HepG2 (cell line): Measurements from ENCODE around the gene COPS3. TPM values are rescaled to one million over a fixed set of nuclear protein-coding genes. Genes with fewer than 3 reads are reported as not detected.
A peak's percentile ranks its signal among the peaks of the same experiment; 100 is the strongest.

Experiments
- ATAC-seq: fragments of 200-7000 bp; cut with Tn5 transposase; 3 replicates; pipeline ENCODE4 v1.9.1; 2020; ENCODE audit warnings: mild to moderate bottlenecking, moderate library complexity
- BruUV-seq: library from RNA; stranded (reverse); fragments of 400-500 nt; replicated peaks from 2 replicates; lab custom pipeline; 2021; lab: Mats Ljungman, UMichigan
- CTCF ChIA-PET: fragments of 300-600 bp; formaldehyde crosslinking; extraction: SDS; loops from one replicate; lab custom pipeline; 2021; ENCODE audit warnings: low total read pairs, inconsistent platforms, low intra/inter-chr PET ratio; lab: Yijun Ruan, JAX
- POLR2A ChIA-PET: fragments of 350-600 bp; sonication (Branson Sonifier 250); formaldehyde crosslinking; loops from one replicate; lab custom pipeline; 2020; ENCODE audit warnings: antibody characterized with exemption, inconsistent platforms; lab: Yijun Ruan, JAX
- DNase-seq: peaks from one replicate; pipeline ENCODE4 v3.0.0-alpha.2; 2015; ENCODE audit warnings: low spot score
- FAIRE-seq: peaks from 3 replicates; lab custom pipeline; 2011; peaks lifted over from hg19 to GRCh38; lab: Jason Lieb, UNC
- H2AFZ ChIP-seq: one replicate; pipeline ENCODE4 v1.6.1; 2011; ENCODE audit warnings: low read length, inconsistent platforms
- H3K27ac ChIP-seq: fragments of 300-600 bp; 3 replicates; pipeline ENCODE4 v1.8.0; 2011; ENCODE audit warnings: mixed run types, mild to moderate bottlenecking, mixed read lengths, low read length, inconsistent platforms; ENCODE audit not compliant: insufficient read depth; ENCODE audit errors: extremely low read length
- H3K27me3 ChIP-seq, 2 experiments: fragments of 200-600 bp in 1 of 2; 2 replicates in 1 of 2; 3 replicates in 1 of 2; pipeline versions ENCODE4 v1.6.0 to v1.8.0; 2011; ENCODE audit warnings: low read length in 2 of 2, mild to moderate bottlenecking in 2 of 2, moderate library complexity in 2 of 2, inconsistent platforms in 1 of 2; ENCODE audit not compliant: insufficient read depth in 2 of 2, control insufficient read depth in 1 of 2
- H3K36me3 ChIP-seq, 2 experiments: fragments of 200-600 bp in 1 of 2; replicated peaks in 1 of 2; 2 replicates in 1 of 2; 3 replicates in 1 of 2; pipeline versions ENCODE4 v1.5.1 to v1.8.0; 2011; ENCODE audit warnings: low read length in 2 of 2, inconsistent platforms in 1 of 2; ENCODE audit not compliant: insufficient read depth in 2 of 2, control insufficient read depth in 1 of 2
- H3K4me1 ChIP-seq: 2 replicates; pipeline ENCODE4 v1.5.1; 2012; ENCODE audit warnings: low read length, inconsistent platforms; ENCODE audit not compliant: insufficient read depth
- H3K4me2 ChIP-seq: 2 replicates; pipeline ENCODE4 v1.6.0; 2011; ENCODE audit warnings: low read depth, low read length, inconsistent platforms
- H3K4me3 ChIP-seq, 3 experiments: fragments of 200-600 bp in 1 of 3; sonication (generic), shearing (Covaris generic) in 1 of 3; replicated peaks in 1 of 3; 2 replicates each; pipeline ENCODE4 v1.5.1; 2011 to 2016; ENCODE audit warnings: low read length in 3 of 3, inconsistent platforms in 2 of 3, low read depth in 2 of 3, mild to moderate bottlenecking in 2 of 3, control low read depth in 1 of 3, mixed read lengths in 1 of 3; ENCODE audit not compliant: insufficient read depth in 1 of 3
- H3K79me2 ChIP-seq: one replicate; pipeline ENCODE4 v1.6.1; 2011; ENCODE audit warnings: low read length, inconsistent platforms; ENCODE audit not compliant: insufficient read depth
- H3K9ac ChIP-seq: 2 replicates; pipeline ENCODE4 v1.6.0; 2011; ENCODE audit warnings: mild to moderate bottlenecking, low read depth, low read length, inconsistent platforms; ENCODE audit not compliant: insufficient read depth
- H3K9me3 ChIP-seq: 2 replicates; pipeline ENCODE4 v1.5.1; 2012; ENCODE audit warnings: mild to moderate bottlenecking, low read length
- H4K20me1 ChIP-seq: 2 replicates; pipeline ENCODE4 v1.6.0; 2011; ENCODE audit warnings: inconsistent platforms, mild to moderate bottlenecking, low read length, moderate library complexity; ENCODE audit not compliant: insufficient read depth
- BORCS8-MEF2B ChIP-seq: sonication (generic); formaldehyde crosslinking; IDR thresholded peaks from 2 replicates; pipeline ENCODE4 v1.8.0; 2022; ENCODE audit warnings: mild to moderate bottlenecking, missing genetic modification reagents
- POLR2AphosphoS2 ChIP-seq: IDR thresholded peaks from 2 replicates; pipeline ENCODE4 v1.6.1; 2011; ENCODE audit warnings: low read depth, low read length, improper control_type of control experiment
- SAP130 ChIP-seq: IDR thresholded peaks from 2 replicates; pipeline ENCODE4 v1.6.1; 2016; ENCODE audit warnings: low read depth
- ZBTB33 ChIP-seq: sonication (generic); formaldehyde crosslinking; IDR thresholded peaks from 2 replicates; pipeline ENCODE4 v1.4.0; 2020; ENCODE audit warnings: missing genetic modification reagents
- ZBTB46 ChIP-seq: sonication (generic); formaldehyde crosslinking; IDR thresholded peaks from 2 replicates; pipeline ENCODE4 v1.4.0; 2020; ENCODE audit warnings: mild to moderate bottlenecking, missing genetic modification reagents, borderline replicate concordance
- WGBS: methylation state at CpG from one replicate; pipeline ENCODE4 v1.1.6; 2017; ENCODE audit warnings: low lambda C conversion rate; 5-methylcytosine and 5-hydroxymethylcytosine counted together
- in situ Hi-C: cut with HindIII; loops from 2 replicates; pipeline ENCODE4 v1.10.0; 2017; ENCODE audit warnings: low pct_unique_long_range_greater_than_20kb; ENCODE audit not compliant: extremely low pct_ligation_motif_present
- intact Hi-C: fragments of 100-400 bp; cut with micrococcal nuclease; formaldehyde crosslinking; loops from one replicate; pipeline ENCODE4 v1.10.0; 2022; ENCODE audit not compliant: unreplicated experiment
- polyA plus RNA-seq, 8 experiments: library from polyadenylated mRNA; depleted of rRNA in 3 of 8; stranded (reverse) in 7 of 8; unstranded in 1 of 8; fragments of >200 nt; fragmentation: Illumina TruSeq in 4 of 8; extraction: Trizol in 4 of 8; gene quantifications; 2 replicates each; pipeline versions ENCODE4 v1.2.1 to v1.2.3, GENCODE V29; 2011 to 2016; ENCODE audit warnings: low read depth in 4 of 8, missing spikeins in 1 of 8, mixed read lengths in 1 of 8; ENCODE audit not compliant: insufficient read depth in 1 of 8
- total RNA-seq, 5 experiments: library from RNA; depleted of rRNA; stranded (reverse); fragments of >200 nt; fragmentation: Illumina TruSeq; extraction: Trizol; gene quantifications; 2 replicates each; pipeline ENCODE4 v1.2.3, GENCODE V29; 2016; ENCODE audit warnings: low read depth in 1 of 5

COPS3 gene
- total and polyA plus RNA-seq, 2 of the 13 experiments (the other 11 are each of a cell fraction or from before 2014, with no cell fraction given): 46.3 to 103 TPM

- TF ChIP-seq ZBTB46 (CRISPR knock-in tag) (no peak), POLR2AphosphoS2 (no peak), BORCS8-MEF2B (CRISPR knock-in tag) (no peak)
These were observed 43.6 kb upstream of the COPS3 start (continued) for GRCh38 chr17:17324616-17325015.

GRCh38 chr17:17322516-17323510 lies 41.8 kb upstream of the COPS3 start:
- CTCF ChIA-PET: no interaction called here
- Histone ChIP-seq H3K79me2 (no peaks in the 10 kb centered on the region), H3K9me3 (no peaks in the 10 kb centered on the region), H3K4me1 (no peaks in the 10 kb centered on the region), H3K36me3 (no peaks in the 10 kb centered on the region)
- no peak for DNase-seq
- 35% methylated on average over 4 of the region's 21 CpGs for WGBS
- POLR2A ChIA-PET: no interaction called here
- no peak for FAIRE-seq
- TF ChIP-seq SAP130 (CRISPR knock-in tag) (no peak), ZBTB33 (CRISPR knock-in tag) (peak; percentile 62)
- TF ChIP-seq, all 625 proteins: peak for 1
- Histone ChIP-seq H3K9ac (no peak overlapping the region), H3K4me3 (no peak overlapping the region), H3K27me3 (peaks cover 2 to 11% of the 10 kb centered on the region in 2 experiments; a peak in 3 of 5 replicates), H3K4me2 (no peak overlapping the region), H3K27ac (no peak overlapping the region), H4K20me1 (no peaks in the 10 kb centered on the region), H2AFZ (no peak overlapping the region)
- no peak; the same call in 2 of the 3 replicates for ATAC-seq
- intact Hi-C loops: no loop called here
- in situ Hi-C loops: no loop called here
- BruUV-seq: no TSS peak
